Prostate gland (tissue), 2 donors: ENCODE measurements around the gene OR5K3.

Source experiments
- POLR2A ChIP-seq: fragments of 450-650 bp; IDR thresholded peaks from one replicate; pipeline ENCODE4 v1.6.1; 2016; ENCODE audit warnings: antibody characterized with exemption, mild to moderate bottlenecking
- POLR2AphosphoS5 ChIP-seq: sonication (generic); formaldehyde crosslinking; IDR thresholded peaks from one replicate; pipeline ENCODE4 v1.6.1; 2017; ENCODE audit warnings: antibody characterized with exemption
- TF ChIP-seq, protein P1 (sequence below), 4 experiments: fragments of 200-600 bp in 2 of 4; fragments of 450-650 bp in 2 of 4; sonication (generic) in 2 of 4; IDR thresholded peaks; 1 replicate in 3 of 4; 2 replicates in 1 of 4; pipeline ENCODE4 v1.5.1; 2016 to 2019; ENCODE audit warnings: antibody characterized with exemption in 4 of 4, mild to moderate bottlenecking in 2 of 4, moderate library complexity in 2 of 4

DNA sequence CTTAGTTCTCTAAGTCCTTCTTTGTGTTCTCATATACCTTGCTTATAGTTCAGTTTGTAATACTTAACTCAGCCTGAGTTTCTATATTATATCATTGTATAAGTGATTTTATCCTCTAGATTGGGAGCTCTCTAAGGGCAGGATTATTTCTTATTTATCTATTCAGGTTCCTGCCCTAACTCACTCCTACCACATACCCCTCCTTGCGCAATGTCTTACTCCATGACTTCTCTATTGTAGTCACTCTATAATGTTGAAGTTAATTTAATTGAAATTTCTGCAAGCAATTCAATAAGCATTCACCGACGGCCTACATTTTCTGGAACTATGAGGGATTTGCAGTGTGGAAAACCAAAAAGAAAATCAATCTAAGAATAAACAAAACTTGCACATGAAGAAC, 40.4 kb upstream of the OR5K3 start:
- TF ChIP-seq, protein P1, sequence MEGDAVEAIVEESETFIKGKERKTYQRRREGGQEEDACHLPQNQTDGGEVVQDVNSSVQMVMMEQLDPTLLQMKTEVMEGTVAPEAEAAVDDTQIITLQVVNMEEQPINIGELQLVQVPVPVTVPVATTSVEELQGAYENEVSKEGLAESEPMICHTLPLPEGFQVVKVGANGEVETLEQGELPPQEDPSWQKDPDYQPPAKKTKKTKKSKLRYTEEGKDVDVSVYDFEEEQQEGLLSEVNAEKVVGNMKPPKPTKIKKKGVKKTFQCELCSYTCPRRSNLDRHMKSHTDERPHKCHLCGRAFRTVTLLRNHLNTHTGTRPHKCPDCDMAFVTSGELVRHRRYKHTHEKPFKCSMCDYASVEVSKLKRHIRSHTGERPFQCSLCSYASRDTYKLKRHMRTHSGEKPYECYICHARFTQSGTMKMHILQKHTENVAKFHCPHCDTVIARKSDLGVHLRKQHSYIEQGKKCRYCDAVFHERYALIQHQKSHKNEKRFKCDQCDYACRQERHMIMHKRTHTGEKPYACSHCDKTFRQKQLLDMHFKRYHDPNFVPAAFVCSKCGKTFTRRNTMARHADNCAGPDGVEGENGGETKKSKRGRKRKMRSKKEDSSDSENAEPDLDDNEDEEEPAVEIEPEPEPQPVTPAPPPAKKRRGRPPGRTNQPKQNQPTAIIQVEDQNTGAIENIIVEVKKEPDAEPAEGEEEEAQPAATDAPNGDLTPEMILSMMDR (IDR thresholded peaks at IDR 0.05), result no peak
- no peak for TF ChIP-seq POLR2A
- no peak for TF ChIP-seq POLR2AphosphoS5
